Astrocyte of the cerebellum (primary cell): ENCODE results near the gene FKBP2.

Source experiments
- DNase-seq: peaks from one replicate; pipeline ENCODE4 v3.0.0-alpha.2; 2011; ENCODE audit warnings: low read depth
- H3K4me3 ChIP-seq: 2 replicates; pipeline ENCODE4 v1.5.1; 2011; ENCODE audit warnings: mild to moderate bottlenecking, low read depth, low read length, moderate library complexity
- CTCF ChIP-seq: IDR thresholded peaks from 2 replicates; pipeline ENCODE4 v1.5.1; 2012; ENCODE audit warnings: low read length, low read depth, moderate library complexity, mild to moderate bottlenecking; ENCODE audit errors: missing control alignments
- in situ Hi-C: cut with HindIII; loops from 2 replicates; pipeline ENCODE4 v1.10.0; 2017; ENCODE audit warnings: low sequenced_read_pairs

The FKBP2 gene

GRCh38 chr11:64208086-64208795 is 32.7 kb upstream of the FKBP2 start:
- in situ Hi-C loops: loop anchor here (10.0 to 25.0 kb wide), 2 partner anchors 67 to 429 kb away; no protein-coding TSS in a partner anchor
- no peak overlapping the region for H3K4me3 ChIP-seq
- DNase-seq: no peak
- no peak for TF ChIP-seq CTCF

DNA sequence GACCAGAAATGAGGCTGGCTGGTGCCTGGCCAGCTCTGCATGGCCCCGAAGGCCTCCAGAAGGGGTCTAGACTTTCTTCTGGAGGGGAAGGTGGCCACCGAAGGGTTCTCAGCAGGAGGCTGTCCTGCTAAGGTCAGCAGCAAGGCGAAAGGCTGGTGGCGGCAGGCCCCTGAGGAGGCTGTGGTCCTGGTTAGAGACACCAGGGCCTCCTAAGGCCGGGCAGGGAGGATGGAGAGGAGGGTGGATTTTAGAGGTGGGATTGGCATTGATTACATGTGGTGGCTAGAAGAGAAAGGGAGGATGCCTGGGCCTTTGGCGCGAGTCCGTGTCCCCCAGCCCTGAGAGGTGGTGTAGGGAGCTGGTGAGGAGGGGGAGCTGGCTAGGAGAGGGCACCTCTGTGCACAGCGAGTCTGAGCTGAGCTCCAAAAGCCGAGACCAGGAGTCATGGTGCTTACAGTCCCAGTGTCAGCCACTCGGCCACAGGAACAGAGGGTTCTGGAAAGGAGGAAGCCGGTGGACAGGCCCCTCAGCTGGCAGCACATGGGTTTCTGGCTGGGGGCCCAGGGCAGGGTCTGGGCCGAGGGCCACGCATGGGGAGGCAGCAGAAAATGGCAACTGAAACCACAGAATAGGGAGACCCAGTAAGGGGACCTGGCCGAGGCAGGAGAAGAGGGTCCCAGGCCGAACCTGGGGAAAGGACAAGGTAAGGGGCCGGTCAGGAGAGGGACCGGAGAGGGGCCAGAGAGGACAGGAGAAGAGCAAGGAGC is 31.9 kb upstream of the FKBP2 start:
- TF ChIP-seq CTCF: no peak
- no peak overlapping the region for H3K4me3 ChIP-seq
- in situ Hi-C loops: loop anchor here (10.0 to 25.0 kb wide), 2 partner anchors 66 to 428 kb away; no protein-coding TSS in a partner anchor
- DNase-seq: no peak

DNA sequence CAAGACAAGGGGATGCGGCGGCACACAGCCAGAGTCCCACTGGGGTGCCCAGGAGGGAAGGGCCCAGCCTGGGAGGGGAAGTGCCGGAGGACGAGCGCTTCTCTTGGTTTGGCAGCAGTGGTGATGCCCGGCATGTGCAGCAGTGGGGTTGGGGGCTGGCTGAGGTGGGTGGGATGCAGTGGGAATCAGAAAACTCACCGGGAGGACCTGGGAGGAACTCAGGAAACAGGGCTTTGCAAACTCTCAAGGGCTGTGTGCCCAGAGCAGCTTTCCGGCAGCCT is 31.4 kb upstream of the FKBP2 start:
- H3K4me3 ChIP-seq: no peak overlapping the region
- no peak for DNase-seq
- in situ Hi-C loops: loop anchor here (10.0 to 25.0 kb wide), 2 partner anchors 65 to 428 kb away; no protein-coding TSS in a partner anchor
- TF ChIP-seq CTCF: no peak

DNA sequence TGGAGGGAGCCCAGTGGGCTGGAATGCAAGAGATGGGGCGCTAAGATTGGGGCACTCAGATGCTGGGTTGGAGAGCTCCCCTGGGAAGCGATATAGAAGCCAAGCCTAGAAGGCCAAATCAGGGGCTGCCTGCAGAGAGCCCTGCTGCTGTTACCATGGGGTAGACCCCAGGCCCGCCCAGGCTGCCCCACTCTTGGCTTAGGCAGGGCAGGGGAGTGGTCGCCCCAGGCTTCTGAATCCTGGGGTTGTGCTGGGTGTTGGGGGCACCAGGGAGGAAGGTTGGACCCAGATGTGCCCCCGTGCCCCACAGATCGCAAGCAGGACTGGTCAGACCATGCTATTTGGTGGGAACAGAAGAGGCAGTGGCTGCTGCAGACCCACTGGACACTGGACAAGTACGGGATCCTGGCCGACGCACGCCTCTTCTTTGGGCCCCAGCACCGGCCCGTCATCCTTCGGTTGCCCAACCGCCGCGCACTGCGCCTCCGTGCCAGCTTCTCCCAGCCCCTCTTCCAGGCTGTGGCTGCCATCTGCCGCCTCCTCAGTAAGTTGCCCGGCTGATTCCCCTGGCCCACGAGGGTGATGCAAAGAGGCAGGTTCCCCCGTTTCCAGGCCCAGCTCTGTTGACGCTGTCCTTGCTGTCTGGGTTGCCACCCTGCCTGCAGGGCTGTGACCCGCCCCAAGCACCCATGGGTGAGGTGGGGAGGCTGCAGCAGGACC is 30.4 kb upstream of the FKBP2 start:
- in situ Hi-C loops: loop anchor here (25.0 kb wide), 1 partner anchor 427 kb away; no protein-coding TSS in a partner anchor
- no peak for TF ChIP-seq CTCF
- DNase-seq: no peak
- no peak overlapping the region for H3K4me3 ChIP-seq

DNA sequence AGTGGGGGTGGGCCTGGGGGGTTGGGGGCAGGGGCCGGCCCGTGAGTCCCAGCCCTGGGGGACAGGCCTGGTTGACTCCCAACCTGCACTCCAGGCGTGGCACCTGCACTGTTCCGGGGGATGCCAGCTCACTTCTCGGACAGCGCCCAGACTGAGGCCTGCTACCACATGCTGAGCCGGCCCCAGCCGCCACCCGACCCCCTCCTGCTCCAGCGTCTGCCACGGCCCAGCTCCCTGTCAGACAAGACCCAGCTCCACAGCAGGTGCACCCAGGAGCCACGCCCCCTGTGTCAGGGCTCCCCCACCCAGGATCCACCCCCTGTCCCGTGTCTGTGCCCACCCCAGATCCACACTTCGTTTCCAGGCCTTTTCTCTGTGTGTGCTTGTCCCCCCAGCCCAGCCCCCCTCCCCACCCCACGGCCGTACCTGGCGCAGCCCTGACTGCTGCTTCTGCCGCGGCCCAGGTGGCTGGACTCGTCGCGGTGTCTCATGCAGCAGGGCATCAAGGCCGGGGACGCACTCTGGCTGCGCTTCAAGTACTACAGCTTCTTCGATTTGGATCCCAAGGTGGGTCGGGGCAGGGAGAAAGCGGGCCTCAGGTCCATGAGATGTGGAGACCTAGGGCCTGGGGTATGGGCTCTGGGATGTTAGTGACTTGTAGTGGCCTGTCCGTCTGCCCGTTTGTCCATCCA is 29.6 kb upstream of the FKBP2 start:
- no peak for TF ChIP-seq CTCF
- H3K4me3 ChIP-seq: no peak overlapping the region
- in situ Hi-C loops: loop anchor here (25.0 kb wide), 1 partner anchor 426 kb away; no protein-coding TSS in a partner anchor
- DNase-seq: no peak

GRCh38 chr11:64216879-64217278 is 24.0 kb upstream of the FKBP2 start:
- H3K4me3 ChIP-seq: no peak overlapping the region
- DNase-seq: no peak
- no peak for TF ChIP-seq CTCF
- in situ Hi-C loops: loop anchor here (25.0 kb wide), 1 partner anchor 420 kb away; no protein-coding TSS in a partner anchor
